Endothelial cell (in vitro differentiated cells): Measurements from ENCODE around the gene LYL1. TPM values are rescaled to one million over a fixed set of nuclear protein-coding genes. Genes with fewer than 3 reads are reported as not detected.
A peak's percentile ranks its signal among the peaks of the same experiment; 100 is the strongest.

Experiments used
- DNase-seq: peaks from one replicate; pipeline ENCODE4 v3.0.0; 2021; ENCODE audit warnings: low spot score
- H3K27ac Mint-ChIP-seq: one replicate; pipeline ENCODE4 v1.8.0; 2021; ENCODE audit warnings: mixed read lengths, inconsistent platforms; ENCODE audit not compliant: unreplicated experiment
- H3K27me3 Mint-ChIP-seq: one replicate; pipeline ENCODE4 v1.8.0; 2021; ENCODE audit warnings: mild to moderate bottlenecking, moderate library complexity, mixed read lengths, inconsistent platforms; ENCODE audit not compliant: unreplicated experiment
- H3K36me3 Mint-ChIP-seq: one replicate; pipeline ENCODE4 v1.8.0; 2021; ENCODE audit warnings: mild to moderate bottlenecking, low read depth, mixed read lengths, inconsistent platforms; ENCODE audit not compliant: unreplicated experiment
- H3K4me1 Mint-ChIP-seq: one replicate; pipeline ENCODE4 v1.8.0; 2021; ENCODE audit warnings: mild to moderate bottlenecking, mixed read lengths, inconsistent platforms; ENCODE audit not compliant: unreplicated experiment
- H3K4me3 Mint-ChIP-seq: one replicate; pipeline ENCODE4 v1.8.0; 2021; ENCODE audit warnings: mild to moderate bottlenecking, mixed read lengths, inconsistent platforms; ENCODE audit not compliant: unreplicated experiment
- H3K9me3 Mint-ChIP-seq: one replicate; pipeline ENCODE4 v1.8.0; 2021; ENCODE audit warnings: mixed read lengths, inconsistent platforms; ENCODE audit not compliant: unreplicated experiment
- CTCF ChIP-seq: fragments of 200-600 bp; sonication (generic); IDR thresholded peaks from one replicate; pipeline ENCODE4 v1.5.0; 2021; ENCODE audit warnings: antibody characterized with exemption; ENCODE audit not compliant: unreplicated experiment
- total RNA-seq: library from RNA; stranded (reverse); fragmentation: NEBNext Ultra II Directional; extraction: Animal tissue kit (Norgen Biotek cat#: 25700); gene quantifications from one replicate; pipeline ENCODE4 v1.2.1, GENCODE V29; 2021; ENCODE audit not compliant: unreplicated experiment

LYL1 gene
- total RNA-seq, 1 donor from 2014 or later = 68.6 TPM

GRCh38 chr19:13094771-13095392 lies 7.8 kb downstream of the LYL1 start:
- Mint-ChIP-seq H3K4me3 (no peak overlapping the region), H3K27me3 (peaks cover 5% of the 10 kb centered on the region), H3K9me3 (no peaks in the 10 kb centered on the region), H3K27ac (no peak overlapping the region), H3K4me1 (peaks cover 13% of the 10 kb centered on the region), H3K36me3 (peaks cover 4% of the 10 kb centered on the region)
- no peak for DNase-seq
- TF ChIP-seq CTCF = no peak

GRCh38 chr19:13094106-13094504 lies 8.6 kb downstream of the LYL1 start:
- Mint-ChIP-seq H3K9me3 (no peaks in the 10 kb centered on the region), H3K4me3 (no peak overlapping the region), H3K4me1 (peaks cover 12% of the 10 kb centered on the region), H3K27me3 (peaks cover 3% of the 10 kb centered on the region), H3K27ac (peak overlapping the region; percentile 30), H3K36me3 (peaks cover 3% of the 10 kb centered on the region)
- TF ChIP-seq CTCF = peak; percentile 45
- no peak for DNase-seq

- Mint-ChIP-seq H3K36me3 (peaks cover 6% of the 10 kb centered on the region), H3K27ac (no peak overlapping the region), H3K9me3 (no peaks in the 10 kb centered on the region), H3K4me3 (no peak overlapping the region), H3K27me3 (peaks cover 5% of the 10 kb centered on the region), H3K4me1 (peaks cover 12% of the 10 kb centered on the region)
- DNase-seq = peak; percentile 83
- TF ChIP-seq CTCF = peak; percentile 97
Measured at GRCh38 chr19:13093407-13094105, 9.1 kb downstream of the LYL1 start.

- Mint-ChIP-seq H3K36me3 (peaks cover 10% of the 10 kb centered on the region), H3K9me3 (no peaks in the 10 kb centered on the region), H3K27ac (no peak overlapping the region)
Measured at GRCh38 chr19:13092606-13093235, 9.9 kb downstream of the LYL1 start.

More at GRCh38 chr19:13092606-13093235, 9.9 kb downstream of the LYL1 start:
- no peak for DNase-seq
- TF ChIP-seq CTCF = no peak
- Mint-ChIP-seq H3K4me3 (no peak overlapping the region), H3K27me3 (peaks cover 7% of the 10 kb centered on the region), H3K4me1 (peaks cover 12% of the 10 kb centered on the region)
